HG03103 (cell line): Measurements from ENCODE around the gene VTI1A.

ENCODE experiments used
- ATAC-seq: cut with Tn5 transposase; IDR thresholded peaks from one replicate; pipeline ENCODE4 v1.9.1; 2021; ENCODE audit warnings: low read depth; ENCODE audit not compliant: unreplicated experiment

The VTI1A gene

DNA sequence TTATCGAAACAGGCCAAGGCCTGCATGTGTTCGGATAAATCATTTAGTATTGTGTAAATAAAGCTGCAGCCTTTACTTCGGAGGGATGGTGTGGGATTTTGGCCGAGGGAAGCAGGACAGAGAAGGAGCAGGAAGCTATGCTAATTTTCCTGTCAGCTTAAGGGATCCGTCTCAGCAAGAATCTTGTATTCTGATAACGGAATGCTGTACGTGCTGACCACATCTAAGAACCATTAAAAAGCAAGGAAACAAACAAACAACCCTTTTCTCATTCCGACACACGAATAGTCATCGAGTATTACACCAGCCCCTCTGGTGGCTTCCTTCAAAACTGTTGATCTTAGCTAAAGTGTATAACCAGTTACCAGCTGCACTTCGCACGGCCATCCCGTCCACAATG, 369.9 kb downstream of the VTI1A start:
- ATAC-seq = no peak

- no peak for ATAC-seq
Measured at GRCh38 chr10:112817981-112818777, 371.2 kb downstream of the VTI1A start.

DNA sequence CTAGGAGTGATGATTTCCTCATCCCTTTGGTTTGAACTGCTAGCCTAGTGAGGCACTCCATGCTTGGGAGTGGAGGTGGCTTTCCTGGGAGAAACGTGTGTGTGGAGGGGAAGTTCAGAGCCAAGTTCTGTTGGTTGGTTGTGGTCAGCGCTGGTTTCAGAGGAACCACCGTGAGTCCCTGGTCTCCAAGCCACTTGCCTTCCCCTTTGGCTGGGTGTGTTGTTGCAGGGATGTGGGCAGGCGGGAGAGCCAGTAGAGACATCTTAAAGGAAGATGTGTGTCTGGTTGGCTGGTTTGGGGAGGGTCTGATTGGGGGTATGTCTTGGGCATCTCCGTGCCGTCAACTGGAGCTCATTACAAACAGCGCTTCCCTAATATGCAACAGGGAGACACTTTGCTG, 372.2 kb downstream of the VTI1A start:
- no peak for ATAC-seq

- no peak for ATAC-seq
Measured at GRCh38 chr10:112820320-112820719, 373.3 kb downstream of the VTI1A start.

DNA sequence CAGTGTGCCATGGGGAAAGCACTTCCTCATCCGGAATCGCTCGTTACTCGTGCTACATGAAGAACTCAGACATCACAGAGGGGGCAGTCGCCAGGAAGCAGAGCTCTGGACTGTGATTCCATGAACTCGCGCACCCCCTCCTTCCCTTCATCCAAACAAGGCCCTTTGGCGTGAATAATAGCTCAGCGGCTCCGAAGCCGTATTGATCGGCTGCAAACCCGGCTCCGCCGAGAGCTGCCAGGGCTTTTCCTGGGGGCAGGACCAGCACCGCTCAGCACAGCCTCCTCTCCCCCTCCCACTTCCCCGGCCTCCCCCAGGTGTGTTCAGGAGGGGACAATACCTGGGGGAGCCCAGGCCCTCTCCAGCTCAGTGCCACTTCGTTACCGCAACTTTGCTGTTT, 374.0 kb downstream of the VTI1A start:
- ATAC-seq = no peak

DNA sequence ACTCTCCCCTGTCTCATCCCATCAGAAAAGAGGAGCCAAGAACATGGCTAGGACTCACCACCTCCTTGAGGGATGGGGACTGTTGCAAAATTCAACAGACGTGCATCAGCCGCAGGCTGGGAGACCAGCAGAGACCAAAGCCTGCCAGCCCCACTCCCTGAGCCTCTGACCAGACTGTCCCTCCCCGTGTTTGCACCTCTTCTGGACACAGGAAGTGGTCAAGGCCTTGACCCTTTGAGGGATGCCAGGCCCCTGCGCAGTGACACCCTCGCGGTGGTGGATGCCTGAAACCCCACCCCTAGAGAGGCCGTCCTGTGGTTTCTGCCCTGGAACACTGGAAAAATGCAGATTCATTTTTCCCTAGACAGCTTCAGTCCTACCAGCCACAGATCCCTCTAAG, 374.6 kb downstream of the VTI1A start:
- ATAC-seq = no peak

GRCh38 chr10:112823007-112823406, 376.0 kb downstream of the VTI1A start:
- no peak for ATAC-seq

GRCh38 chr10:112823604-112824003, 376.6 kb downstream of the VTI1A start:
- ATAC-seq = no peak

- no peak for ATAC-seq
Measured at GRCh38 chr10:112826018-112826697, 379.1 kb downstream of the VTI1A start.

DNA sequence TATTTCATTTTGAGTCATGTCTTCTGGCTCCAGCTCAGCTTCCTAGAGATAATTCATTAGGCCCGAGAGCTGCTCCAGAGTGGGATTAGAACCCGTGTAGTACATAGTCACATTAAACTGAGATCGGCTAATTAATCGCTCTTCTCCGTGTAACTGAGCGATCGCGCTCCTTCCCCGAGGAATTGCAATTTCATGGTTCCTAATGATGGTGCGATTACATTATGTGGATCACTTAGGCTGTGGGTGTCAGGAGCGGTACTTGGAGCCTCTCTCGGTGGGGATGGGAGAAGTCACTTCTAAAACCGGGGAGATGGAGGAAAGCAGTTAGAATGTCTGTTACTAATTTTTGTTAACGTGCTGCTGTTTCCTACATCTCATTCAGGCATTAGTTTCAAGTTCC, 380.1 kb downstream of the VTI1A start:
- ATAC-seq = no peak

DNA sequence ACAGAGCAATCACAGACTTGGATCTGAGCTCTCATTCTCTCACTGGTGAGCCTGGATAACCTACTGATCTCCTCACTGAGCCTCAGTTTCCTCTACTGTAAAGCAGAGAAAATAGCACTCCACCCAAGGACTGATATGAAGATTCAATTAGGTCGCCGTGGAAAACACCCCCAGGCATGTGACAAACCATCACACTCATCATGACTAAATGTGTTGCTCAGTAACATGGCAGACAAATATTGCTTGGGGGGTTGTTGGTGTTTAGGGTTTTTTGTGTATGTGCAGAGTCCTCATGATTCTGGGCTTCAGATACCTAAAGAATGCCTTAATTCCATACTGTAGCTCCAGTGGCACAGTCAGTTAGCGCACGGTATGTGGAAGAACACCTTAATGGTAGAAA, 380.9 kb downstream of the VTI1A start:
- ATAC-seq = no peak

DNA sequence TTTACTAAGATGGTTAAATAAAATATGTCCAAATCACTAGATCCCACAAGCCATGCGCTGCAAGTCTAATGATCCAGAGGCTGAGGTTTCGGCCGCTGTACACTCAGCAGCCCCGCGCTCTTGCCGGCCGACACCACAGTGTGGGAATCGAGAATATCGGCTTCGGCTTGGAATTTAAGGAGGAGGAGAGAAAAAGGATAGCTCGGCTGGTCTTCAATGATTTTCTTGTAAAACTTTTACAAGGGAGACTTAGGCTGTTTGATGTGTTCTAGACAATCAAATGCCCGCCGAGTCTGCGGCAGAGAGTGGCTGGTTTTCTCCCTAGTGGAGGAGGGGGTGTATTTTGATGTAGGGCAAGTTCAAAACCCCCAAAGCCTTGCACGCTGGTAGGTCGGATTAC, 384.8 kb downstream of the VTI1A start:
- no peak for ATAC-seq

GRCh38 chr10:112832361-112832878, 385.4 kb downstream of the VTI1A start:
- ATAC-seq = no peak

DNA sequence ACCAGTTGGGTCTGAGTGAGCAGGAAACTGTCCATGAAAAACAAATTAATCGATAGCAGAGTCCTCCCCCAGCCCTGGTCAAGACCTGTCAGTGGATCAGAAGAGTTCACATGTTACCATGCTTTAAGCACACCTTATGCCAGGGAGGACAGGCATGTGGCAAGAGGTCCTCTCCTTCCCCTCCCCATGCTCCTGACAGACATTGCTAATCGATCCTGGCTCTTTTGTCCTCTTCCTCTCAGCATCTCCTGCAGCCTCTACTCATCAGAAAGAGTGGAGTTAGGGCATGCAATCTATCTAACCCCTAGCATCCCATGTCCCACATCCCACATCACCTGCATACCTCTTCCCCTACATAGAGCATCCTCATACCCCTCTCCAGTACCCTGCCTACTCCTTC, 385.9 kb downstream of the VTI1A start:
- no peak for ATAC-seq

- ATAC-seq = no peak
Measured at GRCh38 chr10:112834751-112835181, 387.8 kb downstream of the VTI1A start.

DNA sequence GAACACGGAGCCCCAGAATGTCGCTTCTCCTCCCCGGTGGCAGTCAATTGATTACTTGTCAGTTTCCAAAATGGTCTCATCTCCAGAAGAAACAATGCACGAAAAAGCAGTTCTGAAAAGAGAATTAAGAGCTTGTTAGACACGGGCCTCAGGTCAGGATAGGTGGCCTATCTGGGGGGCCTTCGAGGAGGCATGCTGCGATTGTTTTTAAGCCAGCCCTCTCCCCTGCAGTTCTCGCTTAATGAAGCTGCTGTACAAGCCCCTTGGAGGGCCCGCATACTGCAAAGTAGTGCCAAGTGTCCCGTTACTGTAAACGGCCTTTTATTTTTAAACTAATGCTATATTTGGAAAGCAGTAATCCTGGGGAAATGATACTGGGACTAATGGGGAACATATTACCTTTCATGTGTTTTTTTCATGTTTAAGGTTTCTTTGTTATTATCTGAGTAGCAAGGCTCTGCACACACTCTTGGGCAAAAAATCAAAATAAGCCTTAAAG, 388.3 kb downstream of the VTI1A start:
- ATAC-seq = no peak

DNA sequence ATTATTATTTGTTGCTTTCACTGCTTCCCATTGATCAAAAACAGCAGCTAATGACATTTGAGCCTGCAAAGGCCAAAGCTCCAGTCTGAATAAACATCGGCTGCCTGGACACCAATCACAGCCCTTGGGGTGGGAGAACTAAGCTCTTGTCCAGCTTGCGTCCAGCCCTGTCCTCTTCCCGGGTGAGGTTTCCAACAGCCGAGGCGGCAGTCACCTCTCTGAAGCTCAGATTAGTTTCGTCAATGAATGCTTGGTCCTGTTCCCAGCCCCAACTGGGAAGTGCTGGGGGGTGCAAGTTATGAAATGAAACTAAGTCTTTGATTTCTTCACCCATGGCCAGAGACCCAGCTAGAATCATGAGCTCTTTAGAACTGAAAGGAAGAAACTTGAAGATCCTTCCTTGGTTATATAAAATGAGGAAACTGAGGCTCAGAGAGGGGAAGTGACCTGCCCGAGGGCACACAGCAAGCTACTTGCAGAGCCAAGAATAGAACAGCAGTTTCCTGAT, 389.0 kb downstream of the VTI1A start:
- ATAC-seq = no peak

GRCh38 chr10:112838784-112839481, 391.9 kb downstream of the VTI1A start:
- ATAC-seq = no peak

DNA sequence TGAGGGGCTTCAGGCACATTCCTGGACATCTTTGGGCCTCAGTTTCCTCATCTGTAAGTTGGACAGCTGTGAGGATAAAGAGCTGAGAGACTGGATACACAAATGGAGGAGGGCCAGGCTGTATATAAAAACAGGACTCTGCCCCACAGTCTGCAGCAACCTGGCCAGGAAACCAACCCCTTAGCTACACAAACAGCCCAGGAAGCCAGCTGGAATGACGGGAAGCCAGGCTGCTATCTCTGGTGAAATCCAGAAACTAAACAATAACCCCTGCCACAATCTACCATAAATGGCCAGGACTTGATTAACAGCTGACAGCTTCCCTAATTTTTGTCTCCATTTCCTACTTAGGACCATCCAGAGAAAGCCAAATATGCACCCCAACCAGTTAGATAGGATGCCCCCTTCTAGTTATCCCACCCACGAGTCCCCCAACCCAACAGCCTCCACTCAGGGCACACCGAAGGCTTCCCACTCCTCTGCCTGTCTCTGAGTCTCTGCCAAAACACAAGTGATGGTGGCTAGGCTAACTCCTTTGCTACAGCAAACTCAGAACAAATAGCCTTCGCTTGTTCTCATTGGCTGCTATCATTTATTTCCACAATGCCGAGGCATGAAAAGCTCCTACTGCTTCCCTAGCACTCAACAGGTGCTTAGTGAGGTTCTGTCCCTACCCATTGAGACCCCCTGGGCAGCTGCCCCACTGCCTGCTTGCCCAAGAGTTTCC, 393.1 kb downstream of the VTI1A start:
- ATAC-seq = no peak

DNA sequence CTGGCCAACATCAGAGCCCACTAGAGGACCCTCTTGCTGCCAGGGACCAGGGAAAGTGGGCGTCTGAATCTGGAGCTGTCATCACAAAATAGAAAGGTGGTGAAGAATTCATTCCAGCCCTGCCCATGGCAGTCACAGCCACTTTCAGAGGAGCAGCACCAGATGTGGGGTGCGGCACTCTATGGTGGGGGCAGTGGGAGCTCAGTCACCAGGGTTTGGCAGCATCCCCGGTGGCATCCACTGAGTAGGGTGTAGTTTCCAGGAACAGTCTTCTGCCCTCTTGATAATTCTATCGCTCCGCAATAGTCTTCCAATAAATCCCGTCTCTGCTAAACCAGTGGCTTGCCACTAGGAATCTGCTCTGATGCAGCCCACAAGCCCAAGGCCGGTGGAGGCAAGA, 394.5 kb downstream of the VTI1A start:
- ATAC-seq = no peak
